Measurements from ENCODE around the gene P3R3URF.

Gene P3R3URF

DNA sequence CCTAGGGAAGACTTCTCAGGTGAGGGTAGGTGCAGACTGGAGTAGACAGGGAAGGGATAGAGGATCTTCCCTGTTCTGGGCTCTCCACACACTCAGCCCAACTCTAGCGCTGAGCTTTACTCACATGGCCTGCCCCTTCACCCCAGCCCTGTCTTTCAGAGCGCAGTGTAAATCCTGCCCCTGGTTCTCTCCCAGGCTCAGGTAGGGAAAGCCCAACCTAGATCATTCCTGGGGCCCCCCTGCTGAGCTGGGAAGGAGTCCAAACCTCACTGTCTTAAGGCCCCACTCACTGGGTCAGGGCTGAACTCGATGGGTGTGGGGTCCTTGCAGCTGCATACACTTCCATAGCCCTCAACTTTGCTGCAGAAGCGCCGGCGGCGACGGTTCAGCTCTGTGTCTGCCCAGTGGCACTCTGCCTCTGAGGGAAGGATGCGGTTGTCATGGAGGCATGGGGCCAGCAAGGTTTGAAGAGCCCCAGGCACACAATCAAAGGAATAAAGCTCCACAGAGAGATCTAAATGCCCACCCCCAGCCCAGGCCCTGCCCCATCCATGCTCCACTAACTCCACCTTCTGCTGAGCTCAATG, 17.8 kb upstream of the P3R3URF start:
- no peak for DNase-seq
- Histone ChIP-seq H3K36me3 (peaks cover 21 to 77% (median 51%) of the 10 kb centered on the region in 3 donors), H3K4me1 (peaks cover 0 to 32% (median 23%) of the 10 kb centered on the region in 4 donors), H3K27me3 (no peaks in the 10 kb centered on the region), H3K4me3 (no peak overlapping the region), H3K9me3 (no peaks in the 10 kb centered on the region), H3K27ac (no peak overlapping the region)
- TF ChIP-seq, protein P1, sequence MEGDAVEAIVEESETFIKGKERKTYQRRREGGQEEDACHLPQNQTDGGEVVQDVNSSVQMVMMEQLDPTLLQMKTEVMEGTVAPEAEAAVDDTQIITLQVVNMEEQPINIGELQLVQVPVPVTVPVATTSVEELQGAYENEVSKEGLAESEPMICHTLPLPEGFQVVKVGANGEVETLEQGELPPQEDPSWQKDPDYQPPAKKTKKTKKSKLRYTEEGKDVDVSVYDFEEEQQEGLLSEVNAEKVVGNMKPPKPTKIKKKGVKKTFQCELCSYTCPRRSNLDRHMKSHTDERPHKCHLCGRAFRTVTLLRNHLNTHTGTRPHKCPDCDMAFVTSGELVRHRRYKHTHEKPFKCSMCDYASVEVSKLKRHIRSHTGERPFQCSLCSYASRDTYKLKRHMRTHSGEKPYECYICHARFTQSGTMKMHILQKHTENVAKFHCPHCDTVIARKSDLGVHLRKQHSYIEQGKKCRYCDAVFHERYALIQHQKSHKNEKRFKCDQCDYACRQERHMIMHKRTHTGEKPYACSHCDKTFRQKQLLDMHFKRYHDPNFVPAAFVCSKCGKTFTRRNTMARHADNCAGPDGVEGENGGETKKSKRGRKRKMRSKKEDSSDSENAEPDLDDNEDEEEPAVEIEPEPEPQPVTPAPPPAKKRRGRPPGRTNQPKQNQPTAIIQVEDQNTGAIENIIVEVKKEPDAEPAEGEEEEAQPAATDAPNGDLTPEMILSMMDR (IDR thresholded peaks at IDR 0.05), result no peak
- intact Hi-C loops (cut with DNase I; ENCODE audit: low total_unique reads), result no loop called here

DNA sequence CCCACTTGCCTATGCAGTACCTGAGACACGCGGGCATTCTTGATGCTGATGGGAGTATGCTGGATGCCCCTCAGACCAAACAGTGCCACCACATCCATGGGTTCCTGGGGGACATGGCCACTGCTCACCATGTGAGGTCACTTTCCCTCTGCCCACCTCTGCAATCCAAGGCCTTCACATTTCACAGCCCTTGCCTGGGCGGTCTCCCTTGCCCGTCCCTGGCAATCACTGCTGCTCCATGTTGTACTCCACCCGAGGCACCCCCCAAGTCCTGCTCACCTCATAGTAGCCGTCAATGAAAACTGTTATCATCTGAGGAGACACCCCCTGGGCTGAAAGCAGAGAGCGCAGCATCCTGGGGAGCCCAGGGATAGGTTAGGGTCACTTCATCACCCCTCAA, 17.0 kb upstream of the P3R3URF start:
- H3K4me3 ChIP-seq, result no peak overlapping the region
- no peak for DNase-seq
- TF ChIP-seq, protein P1 (IDR thresholded peaks at IDR 0.05), result no peak
- no peaks in the 10 kb centered on the region for H3K9me3 ChIP-seq
- intact Hi-C loops (cut with DNase I; ENCODE audit: low total_unique reads), result no loop called here
- no peak overlapping the region for H3K27ac ChIP-seq
- H3K36me3 ChIP-seq, result peaks cover 22 to 85% (median 51%) of the 10 kb centered on the region in 3 donors
- H3K27me3 ChIP-seq, result no peaks in the 10 kb centered on the region
- peaks cover 0 to 26% (median 18%) of the 10 kb centered on the region in 4 donors for H3K4me1 ChIP-seq

DNA sequence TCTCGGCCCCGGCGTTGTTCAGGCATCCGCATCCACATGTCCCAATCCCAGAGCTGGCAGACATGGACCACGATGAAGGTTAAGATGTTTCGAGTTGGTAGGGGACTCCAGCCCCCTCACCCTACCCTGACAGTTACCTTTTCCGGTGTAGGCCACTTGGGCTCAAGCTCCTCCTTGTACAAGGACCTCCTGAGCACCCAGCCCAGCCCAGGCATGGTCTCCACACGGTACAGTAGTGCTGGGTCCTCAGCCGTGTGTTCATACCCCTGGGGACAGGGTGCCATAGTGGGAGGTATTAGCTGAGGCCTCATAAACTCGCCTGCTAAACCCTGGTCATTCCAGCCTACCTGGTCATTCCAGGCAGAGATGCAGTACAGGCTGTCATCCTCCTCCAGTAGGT, 15.9 kb upstream of the P3R3URF start:
- TF ChIP-seq, protein P1 (IDR thresholded peaks at IDR 0.05), result no peak
- Histone ChIP-seq H3K4me3 (no peak overlapping the region), H3K27me3 (no peaks in the 10 kb centered on the region), H3K9me3 (no peaks in the 10 kb centered on the region), H3K4me1 (peaks cover 0 to 19% (median 12%) of the 10 kb centered on the region in 4 donors), H3K27ac (no peak overlapping the region), H3K36me3 (peaks cover 22 to 96% (median 57%) of the 10 kb centered on the region in 3 donors)
- intact Hi-C loops (cut with DNase I; ENCODE audit: low total_unique reads), result no loop called here
- DNase-seq, result no peak

DNA sequence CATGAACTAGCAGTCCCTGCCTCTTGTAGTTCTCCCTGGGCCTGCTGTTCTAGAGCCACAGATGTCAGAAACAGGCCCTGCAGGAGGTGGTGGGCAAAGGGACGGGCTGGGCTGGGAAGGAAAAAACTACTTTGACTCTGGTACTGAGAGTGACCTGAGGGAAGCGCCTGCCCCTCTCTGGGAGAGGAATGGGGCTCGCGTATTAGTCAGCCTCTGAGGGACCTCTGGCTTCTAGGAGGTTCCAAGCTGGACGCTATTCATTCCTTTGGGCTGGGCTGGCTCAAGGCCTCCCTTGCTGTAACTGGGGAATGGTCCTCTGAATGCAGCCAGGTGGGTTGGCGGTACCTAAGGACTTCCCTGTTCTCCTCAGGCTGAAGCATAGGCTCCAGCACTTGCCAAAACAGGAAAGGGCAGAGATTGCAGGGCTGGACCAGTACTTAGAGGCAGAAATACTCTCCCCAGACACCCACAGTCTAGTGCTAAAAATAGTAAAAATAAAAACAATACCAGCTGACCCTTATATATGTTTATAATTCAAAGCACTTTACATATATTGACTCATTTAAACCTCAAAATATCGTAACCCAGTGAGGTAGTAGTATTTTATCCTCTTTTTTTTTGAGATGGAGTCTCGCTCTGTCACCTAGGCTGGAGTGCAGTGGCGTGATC, 14.9 kb upstream of the P3R3URF start:
- Histone ChIP-seq H3K36me3 (peaks cover 22 to 94% (median 55%) of the 10 kb centered on the region in 3 donors), H3K4me1 (peaks cover 0 to 10% (median 4%) of the 10 kb centered on the region in 4 donors), H3K27ac (peak overlapping the region in 1 of 2 donors; percentile 41), H3K4me3 (no peak overlapping the region), H3K9me3 (no peaks in the 10 kb centered on the region), H3K27me3 (no peaks in the 10 kb centered on the region)
- DNase-seq, result no peak
- TF ChIP-seq, protein P1 (IDR thresholded peaks at IDR 0.05), result no peak
- intact Hi-C loops (cut with DNase I; ENCODE audit: low total_unique reads), result no loop called here

DNA sequence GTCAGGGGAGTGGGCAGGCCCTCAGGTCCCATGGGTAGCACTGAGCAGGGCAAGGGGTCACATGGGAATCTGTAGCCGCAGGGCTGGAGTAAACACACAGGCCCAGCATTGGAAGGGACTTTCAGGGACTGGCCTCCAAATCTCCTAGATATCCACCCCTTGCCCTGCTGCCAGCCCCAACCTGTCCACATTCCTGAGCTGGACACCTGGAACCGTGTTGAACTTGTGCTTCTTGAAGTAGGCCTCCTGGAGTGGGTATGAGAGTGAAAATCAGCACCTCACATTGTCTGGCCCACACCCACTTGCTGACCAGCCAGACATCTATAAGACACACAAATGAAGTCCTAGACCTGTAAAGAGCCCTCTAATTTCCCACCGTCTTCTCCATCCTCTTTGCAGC, 14.3 kb upstream of the P3R3URF start:
- intact Hi-C loops (cut with DNase I; ENCODE audit: low total_unique reads), result no loop called here
- TF ChIP-seq, protein P1 (IDR thresholded peaks at IDR 0.05), result no peak
- Histone ChIP-seq H3K4me1 (peaks cover 0 to 7% (median 3%) of the 10 kb centered on the region in 4 donors), H3K36me3 (peaks cover 22 to 88% (median 49%) of the 10 kb centered on the region in 3 donors), H3K4me3 (no peak overlapping the region), H3K9me3 (no peaks in the 10 kb centered on the region), H3K27ac (peak overlapping the region in 1 of 2 donors; percentile 41), H3K27me3 (no peaks in the 10 kb centered on the region)
- no peak for DNase-seq
